ENCODE measurements around the gene ABCB9. TPM values are rescaled to one million over a fixed set of nuclear protein-coding genes. Genes with fewer than 3 reads are reported as not detected.

ABCB9 gene
- total and polyA plus RNA-seq, 2 of the 8 experiments (the other 6 are each of a cell fraction or from before 2014, with no cell fraction given): 3.8 to 8.0 TPM

GRCh38 chr12:122929148-122929538 lies 37.1 kb downstream of the ABCB9 start:
- Histone ChIP-seq H3K4me3 (ENCODE audit: extremely low read depth in 1 of 4, insufficient read depth in 2 of 4, low read depth in 3 of 4, low read length in 4 of 4) (no peak overlapping the region), H3K9me3 (ENCODE audit: insufficient read depth in 2 of 2, low read depth in 1 of 2, low read length in 1 of 2) (no peaks in the 10 kb centered on the region), H4K91ac (replicated peaks; ENCODE audit: insufficient read length, low read length) (no peak overlapping the region), H3K4ac (replicated peaks; ENCODE audit: insufficient read length, low read depth, low read length) (no peak overlapping the region), H3K27ac (ENCODE audit: low read depth, low read length) (no peak overlapping the region), H3K4me1 (replicated peaks in 1 of 4; ENCODE audit: control insufficient read depth in 3 of 4, insufficient read depth in 4 of 4, low read length in 3 of 4) (no peaks in the 10 kb centered on the region; a peak in 1 of 7 replicates), H4K5ac (ENCODE audit: insufficient read length, low read depth, low read length) (no peak overlapping the region), H3K18ac (ENCODE audit: extremely low read depth, low read length) (no peak overlapping the region), H3K9ac (replicated peaks in 1 of 4; ENCODE audit: extremely low read depth in 1 of 4, low read depth in 3 of 4, low read length in 3 of 4) (no peak overlapping the region), H3K23me2 (ENCODE audit: low read depth, low read length) (no peaks in the 10 kb centered on the region), H2BK120ac (replicated peaks; ENCODE audit: low read depth, low read length) (no peak overlapping the region), H4K20me1 (replicated peaks in 1 of 2; ENCODE audit: control insufficient read depth in 1 of 2, insufficient read depth in 2 of 2, low read length in 2 of 2) (no peaks in the 10 kb centered on the region), H2BK20ac (ENCODE audit: low read length) (no peak overlapping the region), H3K23ac (ENCODE audit: insufficient read length) (no peak overlapping the region), H2BK12ac (ENCODE audit: low read depth, low read length) (no peak overlapping the region), H2BK5ac (ENCODE audit: low read depth, low read length) (no peak overlapping the region), H3K27me3 (replicated peaks in 1 of 4; ENCODE audit: control insufficient read depth in 3 of 4, extremely low read depth in 1 of 4, insufficient read depth in 3 of 4, low read length in 3 of 4) (no peaks in the 10 kb centered on the region), H2AFZ (ENCODE audit: low read length) (no peak overlapping the region), H3K56ac (replicated peaks; ENCODE audit: insufficient read length, low read depth, low read length) (no peak overlapping the region), H2BK15ac (ENCODE audit: low read length) (no peak overlapping the region), H3K79me2 (ENCODE audit: control insufficient read depth in 1 of 2, insufficient read depth in 2 of 2, low read length in 2 of 2) (no peaks in the 10 kb centered on the region), H2AK5ac (ENCODE audit: low read depth, low read length) (no peak overlapping the region), H3K36me3 (ENCODE audit: control insufficient read depth in 2 of 4, insufficient read depth in 4 of 4, low read length in 3 of 4) (no peaks in the 10 kb centered on the region), H4K8ac (ENCODE audit: extremely low read depth, insufficient read depth, low read length) (no peak overlapping the region), H3K79me1 (ENCODE audit: low read depth, low read length) (no peaks in the 10 kb centered on the region), H3K14ac (ENCODE audit: insufficient read length) (no peak overlapping the region), H3K4me2 (ENCODE audit: insufficient read depth in 1 of 2, low read depth in 2 of 2, low read length in 2 of 2) (no peak overlapping the region)
- 91% methylated on average over 8 of the region's 14 CpGs; no CpG with 5 or more reads in 1 of the 2 experiments for WGBS, 2 experiments (ENCODE audit: extremely low coverage in 1 of 2, insufficient coverage in 1 of 2, insufficient read length in 1 of 2, insufficient replicate concordance in 2 of 2, low coverage in 1 of 2, low lambda C conversion rate in 2 of 2, missing lambda C conversion rate in 1 of 2)
- CTCF ChIA-PET (ENCODE audit: partially characterized antibody): interaction anchor here (0.6 to 3.0 kb wide), 5 partner anchors 15 to 350 kb away, joined by 3 to 12 read pairs (median 4); no protein-coding TSS in a partner anchor
- POLR2A ChIA-PET (ENCODE audit: partially characterized antibody): no interaction called here
- no peak for DNase-seq (ENCODE audit: low read depth in 1 of 2, low spot score in 2 of 2)
- FAIRE-seq: no peak
- TF ChIP-seq ATF2 (IDR thresholded peaks at IDR 0.05; ENCODE audit: low read length) (no peak), MAFK (IDR thresholded peaks at IDR 0.05; ENCODE audit: low read depth, low read length) (no peak), CREB1 (IDR thresholded peaks at IDR 0.05) (no peak), CHD2 (IDR thresholded peaks at IDR 0.05; ENCODE audit: low read length) (no peak), GTF2F1 (IDR thresholded peaks at IDR 0.05; ENCODE audit: borderline replicate concordance, low read depth, low read length) (no peak), KDM5A (IDR thresholded peaks at IDR 0.05; ENCODE audit: low read length) (no peak), E2F6 (IDR thresholded peaks at IDR 0.05) (no peak), PHF8 (conservative IDR thresholded peaks at IDR 0.05; ENCODE audit: low read depth, low read length) (no peak), BCL11A (IDR thresholded peaks at IDR 0.05; ENCODE audit: low read depth in 2 of 2, low read length in 2 of 2) (no peak), CTBP2 (IDR thresholded peaks at IDR 0.05; ENCODE audit: borderline replicate concordance, insufficient read depth, insufficient read length, low read length) (no peak), BACH1 (IDR thresholded peaks at IDR 0.05; ENCODE audit: low read length) (no peak)
- TF ChIP-seq, protein P1, sequence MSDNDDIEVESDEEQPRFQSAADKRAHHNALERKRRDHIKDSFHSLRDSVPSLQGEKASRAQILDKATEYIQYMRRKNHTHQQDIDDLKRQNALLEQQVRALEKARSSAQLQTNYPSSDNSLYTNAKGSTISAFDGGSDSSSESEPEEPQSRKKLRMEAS (IDR thresholded peaks at IDR 0.05): no peak

Data from H1 (cell line).